GM08714 (cell line): ENCODE measurements around the gene RGS6.

Experiments
- H3K4me3 ChIP-seq: fragments of 200-500 bp; sonication (Bioruptor generic); 2 replicates; pipeline ENCODE4 v1.5.1; 2014; ENCODE audit warnings: mild to moderate bottlenecking, low read length, inconsistent platforms
- ZNF274 ChIP-seq: IDR thresholded peaks from 2 replicates; pipeline ENCODE4 v1.6.1; 2012; ENCODE audit warnings: mild to moderate bottlenecking, low read depth, low read length

Gene RGS6

GRCh38 chr14:72401632-72402376 lies 469.6 kb downstream of the RGS6 start:
- no peak overlapping the region for H3K4me3 ChIP-seq
- TF ChIP-seq ZNF274: no peak

- no peak for TF ChIP-seq ZNF274
- H3K4me3 ChIP-seq: no peak overlapping the region
Measured at GRCh38 chr14:72402377-72402772, 470.1 kb downstream of the RGS6 start.

- TF ChIP-seq ZNF274: no peak
- no peak overlapping the region for H3K4me3 ChIP-seq
Measured at GRCh38 chr14:72404106-72404774, 472.0 kb downstream of the RGS6 start.

- H3K4me3 ChIP-seq: no peak overlapping the region
- no peak for TF ChIP-seq ZNF274
Measured at GRCh38 chr14:72404998-72405397, 472.8 kb downstream of the RGS6 start.

GRCh38 chr14:72408020-72408419 lies 475.8 kb downstream of the RGS6 start:
- TF ChIP-seq ZNF274: no peak

GRCh38 chr14:72409047-72409446 lies 476.8 kb downstream of the RGS6 start:
- TF ChIP-seq ZNF274: no peak
- no peak overlapping the region for H3K4me3 ChIP-seq

More at GRCh38 chr14:72408020-72408419, 475.8 kb downstream of the RGS6 start:
- H3K4me3 ChIP-seq: no peak overlapping the region

- no peak for TF ChIP-seq ZNF274
- H3K4me3 ChIP-seq: no peak overlapping the region
Measured at GRCh38 chr14:72416081-72416849, 484.0 kb downstream of the RGS6 start.

GRCh38 chr14:72416892-72417291 lies 484.7 kb downstream of the RGS6 start:
- TF ChIP-seq ZNF274: no peak
- H3K4me3 ChIP-seq: no peak overlapping the region

- no peak for TF ChIP-seq ZNF274
- no peak overlapping the region for H3K4me3 ChIP-seq
Measured at GRCh38 chr14:72418806-72419205, 486.6 kb downstream of the RGS6 start.

- H3K4me3 ChIP-seq: no peak overlapping the region
- no peak for TF ChIP-seq ZNF274
Measured at GRCh38 chr14:72419226-72419775, 487.1 kb downstream of the RGS6 start.

- no peak overlapping the region for H3K4me3 ChIP-seq
- no peak for TF ChIP-seq ZNF274
Measured at GRCh38 chr14:72420749-72421474, 488.7 kb downstream of the RGS6 start.

GRCh38 chr14:72423957-72424356 lies 491.7 kb downstream of the RGS6 start:
- no peak overlapping the region for H3K4me3 ChIP-seq
- TF ChIP-seq ZNF274: no peak

- no peak overlapping the region for H3K4me3 ChIP-seq
- no peak for TF ChIP-seq ZNF274
Measured at GRCh38 chr14:72430457-72430856, 498.2 kb downstream of the RGS6 start.

- TF ChIP-seq ZNF274: no peak
- no peak overlapping the region for H3K4me3 ChIP-seq
Measured at GRCh38 chr14:72432748-72433147, 500.5 kb downstream of the RGS6 start.
